Neural cell (in vitro differentiated cells): ENCODE results near the gene GPC1. TPM values are rescaled to one million over a fixed set of nuclear protein-coding genes. Genes with fewer than 3 reads are reported as not detected.

ENCODE experiments used
- H2AFZ ChIP-seq: fragments of 200-600, 300-800 bp; sonication (generic), shearing (Covaris generic); 2 replicates; pipeline ENCODE4 v1.6.0; 2014; ENCODE audit warnings: low read depth, mild to moderate bottlenecking, antibody characterized with exemption, low read length, moderate library complexity
- H3F3A ChIP-seq: fragments of 200-600 bp; shearing (Covaris generic); 2 replicates; pipeline ENCODE4 v1.6.1; 2016; ENCODE audit warnings: mild to moderate bottlenecking, moderate library complexity, mixed read lengths, antibody characterized with exemption, low read length; ENCODE audit not compliant: insufficient read depth, poor library complexity, severe bottlenecking
- H3K27ac ChIP-seq: fragments of 200-600, 300-800 bp; sonication (generic), shearing (Covaris generic); 2 replicates; pipeline ENCODE4 v1.5.1; 2014; ENCODE audit warnings: mild to moderate bottlenecking, low read length, moderate library complexity
- H3K27me3 ChIP-seq: fragments of 300-800, 200-600 bp; sonication (generic), shearing (Covaris generic); 2 replicates; pipeline ENCODE4 v1.6.0; 2014; ENCODE audit warnings: mild to moderate bottlenecking, low read depth, low read length, moderate library complexity; ENCODE audit not compliant: insufficient read depth
- H3K36me3 ChIP-seq: fragments of 300-800, 200-600 bp; sonication (generic), shearing (Covaris generic); 2 replicates; pipeline ENCODE4 v1.5.1; 2014; ENCODE audit warnings: mild to moderate bottlenecking, antibody characterized with exemption, low read length, moderate library complexity; ENCODE audit not compliant: insufficient read depth
- H3K4me2 ChIP-seq: fragments of 300-800, 200-600 bp; sonication (generic), shearing (Covaris generic); 2 replicates; pipeline ENCODE4 v1.6.0; 2014; ENCODE audit warnings: mild to moderate bottlenecking, low read length
- H3K4me3 ChIP-seq: fragments of 300-800, 200-600 bp; sonication (generic), shearing (Covaris generic); 2 replicates; pipeline ENCODE4 v1.5.1; 2014; ENCODE audit warnings: mild to moderate bottlenecking, low read length, moderate library complexity
- H3K79me2 ChIP-seq: fragments of 200-600 bp; shearing (Covaris generic); replicated peaks from 2 replicates; pipeline ENCODE4 v1.6.0; 2014; ENCODE audit warnings: mild to moderate bottlenecking, low read length, moderate library complexity; ENCODE audit not compliant: insufficient read depth
- H3K9ac ChIP-seq: fragments of 300-800, 200-600 bp; sonication (generic), shearing (Covaris generic); 2 replicates; pipeline ENCODE4 v1.6.1; 2016; ENCODE audit warnings: mild to moderate bottlenecking, low read length, mixed read lengths
- H3K9me2 ChIP-seq: fragments of 200-600 bp; shearing (Covaris generic); 2 replicates; pipeline ENCODE4 v1.6.1; 2016; ENCODE audit warnings: mild to moderate bottlenecking, low read length, mixed read lengths; ENCODE audit not compliant: insufficient read depth
- H3K9me3 ChIP-seq: fragments of 200-600, 300-800 bp; sonication (generic), shearing (Covaris generic); 2 replicates; pipeline ENCODE4 v1.6.1; 2016; ENCODE audit warnings: mild to moderate bottlenecking, mixed run types, low read length, moderate library complexity, mixed read lengths
- H4K20me1 ChIP-seq: fragments of 200-600 bp; shearing (Covaris generic); 2 replicates; pipeline ENCODE4 v1.6.1; 2016; ENCODE audit warnings: mild to moderate bottlenecking, mixed run types; ENCODE audit not compliant: insufficient read depth
- CTCF ChIP-seq: fragments of 450-650 bp; IDR thresholded peaks from 2 replicates; pipeline ENCODE4 v1.5.1; 2014; ENCODE audit warnings: antibody characterized with exemption, mild to moderate bottlenecking, moderate library complexity; ENCODE audit not compliant: poor library complexity, severe bottlenecking
- EP300 ChIP-seq: fragments of 450-650 bp; conservative IDR thresholded peaks from 2 replicates; pipeline ENCODE4 v1.6.1; 2014; ENCODE audit warnings: antibody characterized with exemption, mild to moderate bottlenecking, moderate library complexity; ENCODE audit not compliant: poor library complexity, severe bottlenecking
- EZH2 ChIP-seq: fragments of 200-600, 300-800 bp; shearing (Covaris generic), sonication (generic); IDR thresholded peaks from 2 replicates; pipeline ENCODE4 v1.6.1; 2014; ENCODE audit warnings: antibody characterized with exemption, low read length, borderline replicate concordance, mild to moderate bottlenecking; ENCODE audit not compliant: insufficient read depth, poor library complexity, severe bottlenecking
- MXI1 ChIP-seq: fragments of 450-650 bp; conservative IDR thresholded peaks from 2 replicates; pipeline ENCODE4 v1.6.1; 2014; ENCODE audit warnings: antibody characterized with exemption, mild to moderate bottlenecking; ENCODE audit not compliant: poor library complexity, severe bottlenecking
- POLR2AphosphoS5 ChIP-seq: IDR thresholded peaks from 2 replicates; pipeline ENCODE4 v1.6.1; 2012
- RAD21 ChIP-seq: fragments of 450-650 bp; conservative IDR thresholded peaks from 2 replicates; pipeline ENCODE4 v1.6.1; 2014; ENCODE audit warnings: antibody characterized with exemption, mild to moderate bottlenecking, moderate library complexity
- SMC3 ChIP-seq: fragments of 450-650 bp; conservative IDR thresholded peaks from 2 replicates; pipeline ENCODE4 v1.6.1; 2014; ENCODE audit warnings: antibody characterized with exemption, mild to moderate bottlenecking, moderate library complexity; ENCODE audit not compliant: poor library complexity
- TAF1 ChIP-seq: IDR thresholded peaks from 2 replicates; pipeline ENCODE4 v1.6.1; 2012; ENCODE audit warnings: low read depth
- polyA plus RNA-seq: library from polyadenylated mRNA; depleted of rRNA; stranded (reverse); fragments of >200 nt; gene quantifications from 2 replicates; pipeline ENCODE4 v1.2.3, GENCODE V29; 2014
- TF ChIP-seq, protein P1 (sequence below): IDR thresholded peaks from 2 replicates; pipeline ENCODE4 v1.6.1; 2012; ENCODE audit warnings: borderline replicate concordance

The GPC1 gene
- polyA plus RNA-seq, 1 donor from 2014 or later: 74.0 TPM

DNA sequence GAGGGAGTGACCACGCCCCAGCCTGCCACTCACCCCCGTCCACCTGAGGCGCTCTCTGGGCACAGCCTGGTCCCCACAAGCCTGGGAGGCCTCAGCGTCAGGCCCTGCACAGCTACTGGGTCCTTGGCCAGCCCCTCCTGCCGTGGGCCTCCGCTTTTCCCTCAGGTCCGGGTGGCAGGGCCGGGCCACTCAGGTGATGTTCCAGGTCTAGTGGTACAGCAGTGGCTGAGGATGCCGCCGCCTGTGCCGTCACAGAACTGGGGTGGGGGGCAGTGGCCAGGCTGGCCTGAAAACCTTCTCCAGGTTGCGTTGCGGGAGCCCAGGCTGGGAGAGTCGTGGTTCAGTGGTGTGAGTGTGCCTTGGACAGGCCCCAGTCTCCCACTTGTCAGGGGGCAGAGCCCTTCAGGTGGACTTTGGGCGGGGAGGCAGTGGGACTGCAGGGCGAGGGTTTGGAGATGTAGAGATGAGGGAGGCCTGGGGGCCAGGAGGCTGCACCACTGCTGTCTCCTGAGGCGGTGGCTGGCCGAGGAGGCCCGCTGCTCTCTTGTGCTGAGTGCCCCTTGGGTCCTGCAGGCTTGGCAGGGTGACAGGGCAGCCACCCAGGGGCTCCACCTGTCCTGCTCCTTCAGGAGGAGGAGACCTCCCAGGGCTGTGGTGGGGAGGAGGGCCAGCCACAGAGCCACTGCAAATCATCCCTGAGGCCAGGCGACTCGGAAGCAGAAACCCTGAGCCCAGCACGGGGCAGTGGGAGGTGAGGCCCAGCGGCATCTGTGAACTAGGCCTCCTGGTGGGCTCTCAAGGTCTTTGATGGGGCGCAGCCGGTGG is 7.6 kb downstream of the GPC1 start:
- no peaks in the 10 kb centered on the region for H3K36me3 ChIP-seq
- H3K79me2 ChIP-seq: peaks cover 54% of the 10 kb centered on the region
- H3K9ac ChIP-seq: no peak overlapping the region
- TF ChIP-seq, protein P1, sequence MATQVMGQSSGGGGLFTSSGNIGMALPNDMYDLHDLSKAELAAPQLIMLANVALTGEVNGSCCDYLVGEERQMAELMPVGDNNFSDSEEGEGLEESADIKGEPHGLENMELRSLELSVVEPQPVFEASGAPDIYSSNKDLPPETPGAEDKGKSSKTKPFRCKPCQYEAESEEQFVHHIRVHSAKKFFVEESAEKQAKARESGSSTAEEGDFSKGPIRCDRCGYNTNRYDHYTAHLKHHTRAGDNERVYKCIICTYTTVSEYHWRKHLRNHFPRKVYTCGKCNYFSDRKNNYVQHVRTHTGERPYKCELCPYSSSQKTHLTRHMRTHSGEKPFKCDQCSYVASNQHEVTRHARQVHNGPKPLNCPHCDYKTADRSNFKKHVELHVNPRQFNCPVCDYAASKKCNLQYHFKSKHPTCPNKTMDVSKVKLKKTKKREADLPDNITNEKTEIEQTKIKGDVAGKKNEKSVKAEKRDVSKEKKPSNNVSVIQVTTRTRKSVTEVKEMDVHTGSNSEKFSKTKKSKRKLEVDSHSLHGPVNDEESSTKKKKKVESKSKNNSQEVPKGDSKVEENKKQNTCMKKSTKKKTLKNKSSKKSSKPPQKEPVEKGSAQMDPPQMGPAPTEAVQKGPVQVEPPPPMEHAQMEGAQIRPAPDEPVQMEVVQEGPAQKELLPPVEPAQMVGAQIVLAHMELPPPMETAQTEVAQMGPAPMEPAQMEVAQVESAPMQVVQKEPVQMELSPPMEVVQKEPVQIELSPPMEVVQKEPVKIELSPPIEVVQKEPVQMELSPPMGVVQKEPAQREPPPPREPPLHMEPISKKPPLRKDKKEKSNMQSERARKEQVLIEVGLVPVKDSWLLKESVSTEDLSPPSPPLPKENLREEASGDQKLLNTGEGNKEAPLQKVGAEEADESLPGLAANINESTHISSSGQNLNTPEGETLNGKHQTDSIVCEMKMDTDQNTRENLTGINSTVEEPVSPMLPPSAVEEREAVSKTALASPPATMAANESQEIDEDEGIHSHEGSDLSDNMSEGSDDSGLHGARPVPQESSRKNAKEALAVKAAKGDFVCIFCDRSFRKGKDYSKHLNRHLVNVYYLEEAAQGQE: no peak
- TF ChIP-seq RAD21: no peak
- no peak for TF ChIP-seq TAF1
- TF ChIP-seq POLR2AphosphoS5: no peak
- TF ChIP-seq MXI1: no peak
- no peak for TF ChIP-seq CTCF
- no peak for TF ChIP-seq EZH2
- no peak for TF ChIP-seq SMC3
- no peak for TF ChIP-seq EP300
- no peaks in the 10 kb centered on the region for H3K9me3 ChIP-seq
- H3K4me2 ChIP-seq: no peak overlapping the region
- no peak overlapping the region for H3K27ac ChIP-seq
- H3F3A ChIP-seq: no peaks in the 10 kb centered on the region
- no peaks in the 10 kb centered on the region for H3K9me2 ChIP-seq
- peaks cover 8% of the 10 kb centered on the region for H4K20me1 ChIP-seq
- no peak overlapping the region for H3K4me3 ChIP-seq
- H3K27me3 ChIP-seq: no peaks in the 10 kb centered on the region
- H2AFZ ChIP-seq: no peak overlapping the region

- Histone ChIP-seq H3K4me3 (no peak overlapping the region), H3F3A (no peaks in the 10 kb centered on the region), H3K27ac (no peak overlapping the region), H3K79me2 (peaks cover 50% of the 10 kb centered on the region), H3K9me2 (no peaks in the 10 kb centered on the region), H3K36me3 (no peaks in the 10 kb centered on the region), H4K20me1 (peaks cover 2% of the 10 kb centered on the region), H3K4me2 (no peak overlapping the region), H3K9ac (no peak overlapping the region), H2AFZ (no peak overlapping the region), H3K9me3 (no peaks in the 10 kb centered on the region), H3K27me3 (no peaks in the 10 kb centered on the region)
- TF ChIP-seq EZH2: no peak
- TF ChIP-seq, protein P1: no peak
- TF ChIP-seq EP300: no peak
- TF ChIP-seq POLR2AphosphoS5: no peak
- TF ChIP-seq MXI1: no peak
- TF ChIP-seq SMC3: no peak
- no peak for TF ChIP-seq TAF1
- no peak for TF ChIP-seq CTCF
- TF ChIP-seq RAD21: no peak
These were observed 8.4 kb downstream of the GPC1 start for GRCh38 chr2:240443891-240444301.
